ENCODE results near the gene MLNR.

Gene MLNR, protein sequence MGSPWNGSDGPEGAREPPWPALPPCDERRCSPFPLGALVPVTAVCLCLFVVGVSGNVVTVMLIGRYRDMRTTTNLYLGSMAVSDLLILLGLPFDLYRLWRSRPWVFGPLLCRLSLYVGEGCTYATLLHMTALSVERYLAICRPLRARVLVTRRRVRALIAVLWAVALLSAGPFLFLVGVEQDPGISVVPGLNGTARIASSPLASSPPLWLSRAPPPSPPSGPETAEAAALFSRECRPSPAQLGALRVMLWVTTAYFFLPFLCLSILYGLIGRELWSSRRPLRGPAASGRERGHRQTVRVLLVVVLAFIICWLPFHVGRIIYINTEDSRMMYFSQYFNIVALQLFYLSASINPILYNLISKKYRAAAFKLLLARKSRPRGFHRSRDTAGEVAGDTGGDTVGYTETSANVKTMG
- total RNA-seq, result 0 to 0.44 (median 0.06) reads per million in 17 experiments

DNA sequence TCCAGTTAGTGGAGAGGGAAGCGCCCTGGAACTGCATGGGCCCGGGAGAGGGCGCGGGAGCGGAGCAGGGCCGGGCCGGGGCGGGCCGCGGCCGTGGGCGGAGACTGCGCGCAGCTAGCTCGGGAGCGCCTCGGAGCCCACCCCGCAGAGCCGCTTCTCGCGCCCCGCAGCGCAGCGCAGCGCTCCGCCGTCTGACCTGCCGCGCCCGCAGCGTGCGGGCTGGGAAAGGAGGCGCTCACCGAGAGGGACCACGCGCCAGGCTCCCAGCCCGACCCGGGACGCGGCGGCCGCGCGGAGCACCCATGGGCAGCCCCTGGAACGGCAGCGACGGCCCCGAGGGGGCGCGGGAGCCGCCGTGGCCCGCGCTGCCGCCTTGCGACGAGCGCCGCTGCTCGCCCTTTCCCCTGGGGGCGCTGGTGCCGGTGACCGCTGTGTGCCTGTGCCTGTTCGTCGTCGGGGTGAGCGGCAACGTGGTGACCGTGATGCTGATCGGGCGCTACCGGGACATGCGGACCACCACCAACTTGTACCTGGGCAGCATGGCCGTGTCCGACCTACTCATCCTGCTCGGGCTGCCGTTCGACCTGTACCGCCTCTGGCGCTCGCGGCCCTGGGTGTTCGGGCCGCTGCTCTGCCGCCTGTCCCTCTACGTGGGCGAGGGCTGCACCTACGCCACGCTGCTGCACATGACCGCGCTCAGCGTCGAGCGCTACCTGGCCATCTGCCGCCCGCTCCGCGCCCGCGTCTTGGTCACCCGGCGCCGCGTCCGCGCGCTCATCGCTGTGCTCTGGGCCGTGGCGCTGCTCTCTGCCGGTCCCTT is at the start of gene MLNR:
Gene MLNR, plus strand, starts transcription at position 303 of the 820 bp plus-strand sequence. Its CDS starts 0 bp downstream, at position 303.
- peak; percentile 14 to 72 (median 50) for DNase-seq

DNA sequence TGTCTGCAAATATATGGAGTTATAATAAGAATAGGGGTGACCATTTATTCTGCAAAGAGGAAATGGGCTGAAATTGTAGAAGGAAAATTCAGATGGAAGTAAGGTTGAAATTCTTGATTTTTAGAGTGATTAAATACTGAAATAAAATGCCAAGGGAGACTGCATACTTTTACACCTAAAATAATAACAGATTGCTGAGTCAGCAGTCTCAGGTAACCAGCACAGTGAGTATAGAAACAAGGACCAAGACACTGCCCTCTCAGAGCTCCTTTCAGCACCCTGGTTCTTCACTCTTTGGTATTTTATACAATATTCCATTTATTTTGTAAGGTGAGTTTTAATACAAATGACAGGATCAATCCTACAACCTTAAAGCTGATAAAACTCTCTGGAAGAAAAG is 48.8 kb upstream of the MLNR start:
- no peak for DNase-seq

DNA sequence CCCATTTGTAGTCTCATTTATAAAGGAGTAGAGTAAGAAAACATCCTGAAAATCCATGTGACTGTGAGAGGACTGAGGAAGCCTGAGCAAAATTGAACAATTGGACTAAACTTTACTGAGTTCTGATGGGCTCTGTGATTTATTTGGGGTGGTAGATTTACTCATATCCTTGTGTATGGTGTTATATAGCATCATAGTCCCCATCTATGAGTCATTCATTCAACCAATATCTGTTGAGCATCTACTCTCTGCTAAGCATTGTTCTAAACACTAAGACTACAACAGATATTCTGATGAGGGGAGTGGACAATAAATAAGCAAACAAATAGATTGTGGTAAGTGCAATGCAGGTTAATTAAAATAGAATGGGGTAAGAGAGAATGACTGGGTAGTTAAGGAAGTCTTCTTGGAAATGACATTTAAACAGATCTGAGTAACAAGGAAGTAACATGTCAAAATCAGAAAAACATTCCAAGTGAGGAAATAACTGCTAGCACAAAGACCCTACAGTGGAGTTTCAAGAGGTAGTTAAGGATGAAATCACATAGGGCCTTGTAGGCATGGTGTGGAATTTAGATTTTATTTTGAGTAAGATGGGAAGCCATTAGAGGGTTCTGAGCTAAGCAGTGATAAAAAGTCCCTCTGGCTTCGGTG is 36.3 kb upstream of the MLNR start:
- peak in 2 of 4 experiments; percentile 45 to 47 for DNase-seq

DNA sequence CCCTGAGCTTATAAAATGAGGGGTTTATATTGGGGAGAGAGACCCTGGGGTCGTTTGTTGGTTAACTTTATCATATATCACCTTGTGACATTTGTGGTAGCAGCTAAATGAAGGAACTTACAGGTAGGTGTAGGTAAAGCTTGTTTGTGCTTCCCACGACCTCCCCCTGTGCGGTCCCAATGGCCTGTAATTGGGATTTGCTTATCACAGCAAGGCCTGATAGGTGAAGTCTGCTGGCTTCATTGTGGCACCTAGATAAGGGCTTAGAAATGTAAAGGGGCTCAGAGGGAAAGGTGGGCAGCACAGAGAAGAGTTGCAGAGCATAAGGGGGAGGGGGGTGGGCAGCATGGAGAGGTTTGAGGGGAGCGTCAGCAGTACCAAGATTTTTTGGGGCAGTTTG is 35.5 kb upstream of the MLNR start:
- DNase-seq, result no peak

DNA sequence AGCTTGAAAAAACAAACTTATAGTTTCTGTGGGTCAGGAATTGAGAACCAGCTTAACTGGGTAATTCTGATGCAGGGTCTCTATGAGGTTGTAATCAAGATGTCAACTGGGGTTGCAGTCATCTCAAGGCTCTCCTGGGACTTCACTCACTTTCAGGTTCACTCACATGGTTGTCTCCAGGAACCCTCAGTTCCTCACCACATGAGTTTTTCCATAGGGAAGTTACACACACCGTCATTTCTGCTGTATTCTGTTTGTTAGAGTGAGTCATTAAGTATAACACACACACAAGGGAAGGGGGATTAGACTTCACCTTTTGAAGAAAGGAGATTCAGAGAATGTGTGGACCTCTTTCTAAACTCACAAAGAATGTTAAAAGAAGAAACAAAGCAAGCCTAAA is 34.9 kb upstream of the MLNR start:
- DNase-seq, result peak; percentile 39 to 75 (median 53)

DNA sequence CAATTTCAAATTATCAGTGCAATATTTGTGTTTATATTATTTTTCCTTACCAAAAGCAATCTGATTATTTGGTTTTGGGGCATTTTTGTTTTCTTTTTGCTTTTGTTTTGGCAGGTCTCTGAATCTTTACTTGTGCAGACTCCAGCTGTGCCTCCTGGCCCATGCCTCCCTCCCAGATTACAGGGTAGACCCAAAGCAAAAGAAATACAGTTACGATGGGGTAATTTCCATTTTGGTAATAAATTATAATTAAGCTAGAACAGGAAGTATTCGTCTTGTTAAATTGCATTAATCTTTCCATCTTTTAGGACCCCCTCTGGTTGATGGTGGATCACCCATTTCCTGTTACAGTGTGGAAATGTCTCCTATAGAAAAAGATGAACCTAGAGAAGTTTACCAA is 29.2 kb upstream of the MLNR start:
- DNase-seq, result no peak

DNA sequence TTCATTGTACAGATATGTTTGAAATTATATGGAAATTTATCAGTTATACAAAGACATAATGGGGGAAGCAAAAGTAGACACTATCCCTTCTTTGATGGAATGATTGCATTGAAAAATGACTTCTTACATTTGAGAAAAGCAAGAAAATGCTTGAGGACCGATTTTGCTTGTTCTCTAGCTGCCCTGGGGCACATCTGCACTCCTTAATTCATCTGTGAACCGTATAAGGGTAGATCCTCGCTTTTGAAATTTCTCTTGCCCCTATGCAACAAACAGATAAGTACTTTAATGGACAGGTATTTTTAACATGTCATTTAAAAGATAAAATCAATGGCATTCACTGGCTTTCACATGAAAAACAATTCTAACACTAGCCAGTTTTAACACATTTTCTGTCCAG is 13.5 kb upstream of the MLNR start:
- DNase-seq, result no peak

DNA sequence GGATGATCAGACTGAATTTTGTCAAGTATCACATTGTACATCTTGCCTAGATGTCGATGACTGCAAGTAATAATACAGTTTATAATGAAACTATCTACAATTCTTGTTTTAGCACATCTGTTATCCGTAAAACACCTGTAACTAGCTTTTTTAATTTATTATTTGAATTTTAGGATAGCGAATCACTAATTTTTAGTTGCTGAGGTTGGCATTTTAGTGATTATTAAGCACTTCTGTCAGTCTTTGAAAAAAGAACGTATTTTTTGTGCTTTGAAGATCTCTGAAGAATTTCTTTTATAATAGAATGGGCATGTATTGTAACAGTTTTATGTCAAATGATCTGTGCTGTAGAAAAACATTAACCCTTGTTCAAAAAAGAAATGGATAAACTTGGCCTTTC is 11.5 kb upstream of the MLNR start:
- DNase-seq, result no peak

DNA sequence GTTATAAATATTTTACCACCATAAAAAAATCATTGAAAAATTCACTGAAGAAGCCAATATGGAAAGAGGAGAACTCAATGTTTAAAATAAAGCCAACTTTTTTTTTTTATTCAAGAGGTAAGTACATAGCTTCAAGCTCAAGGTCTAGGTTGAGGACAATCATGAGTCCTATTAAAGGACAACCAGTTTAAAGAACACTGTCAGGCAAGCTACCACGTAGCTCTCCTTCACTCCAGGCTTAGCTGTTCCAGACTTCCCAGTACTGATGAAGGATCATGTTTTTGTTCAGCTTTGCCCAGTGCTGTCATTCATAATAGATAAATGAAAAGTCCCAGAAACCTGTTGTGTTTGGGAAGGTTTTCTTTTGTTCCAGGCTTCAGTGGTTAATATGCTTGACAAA is 10.0 kb upstream of the MLNR start:
- no peak for DNase-seq

DNA sequence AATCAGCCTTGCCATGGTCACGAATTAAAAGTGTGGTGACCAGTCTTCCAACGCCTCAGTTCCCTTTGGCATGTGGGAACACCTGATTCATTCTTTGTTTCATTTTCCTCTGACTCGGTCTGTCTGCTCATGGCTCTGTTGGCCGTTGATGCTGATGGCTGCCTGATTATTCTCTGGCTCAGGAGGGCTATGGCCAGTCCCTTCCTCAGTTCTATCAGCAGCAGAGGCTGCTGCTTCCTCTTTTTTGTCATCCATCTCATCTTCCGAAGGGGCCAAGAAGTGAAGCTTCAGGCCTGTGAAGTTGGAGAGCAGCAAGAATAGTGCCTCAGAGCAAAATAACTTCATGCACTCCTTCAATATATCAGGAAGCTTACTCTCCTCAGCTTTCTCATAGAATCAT is 9.5 kb upstream of the MLNR start:
- no peak for DNase-seq

DNA sequence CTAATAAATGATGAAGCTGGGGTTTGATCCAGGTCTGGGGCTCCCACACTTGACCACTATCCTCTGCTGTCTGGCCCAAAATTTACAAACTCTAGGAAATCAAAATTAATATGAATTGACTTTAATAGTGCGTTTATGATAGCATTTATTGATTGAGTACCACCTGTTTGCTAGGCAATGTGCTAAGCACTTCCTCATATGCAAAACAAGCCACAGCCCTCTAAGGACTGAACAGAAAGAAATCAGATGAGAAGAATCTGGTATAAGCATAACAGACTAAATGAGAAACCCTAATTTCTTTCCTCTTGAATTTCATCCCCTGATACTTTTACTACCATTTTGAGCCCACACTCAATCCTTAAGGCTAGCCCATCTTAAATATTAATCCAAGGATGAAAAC is 6.6 kb upstream of the MLNR start:
- DNase-seq, result no peak

DNA sequence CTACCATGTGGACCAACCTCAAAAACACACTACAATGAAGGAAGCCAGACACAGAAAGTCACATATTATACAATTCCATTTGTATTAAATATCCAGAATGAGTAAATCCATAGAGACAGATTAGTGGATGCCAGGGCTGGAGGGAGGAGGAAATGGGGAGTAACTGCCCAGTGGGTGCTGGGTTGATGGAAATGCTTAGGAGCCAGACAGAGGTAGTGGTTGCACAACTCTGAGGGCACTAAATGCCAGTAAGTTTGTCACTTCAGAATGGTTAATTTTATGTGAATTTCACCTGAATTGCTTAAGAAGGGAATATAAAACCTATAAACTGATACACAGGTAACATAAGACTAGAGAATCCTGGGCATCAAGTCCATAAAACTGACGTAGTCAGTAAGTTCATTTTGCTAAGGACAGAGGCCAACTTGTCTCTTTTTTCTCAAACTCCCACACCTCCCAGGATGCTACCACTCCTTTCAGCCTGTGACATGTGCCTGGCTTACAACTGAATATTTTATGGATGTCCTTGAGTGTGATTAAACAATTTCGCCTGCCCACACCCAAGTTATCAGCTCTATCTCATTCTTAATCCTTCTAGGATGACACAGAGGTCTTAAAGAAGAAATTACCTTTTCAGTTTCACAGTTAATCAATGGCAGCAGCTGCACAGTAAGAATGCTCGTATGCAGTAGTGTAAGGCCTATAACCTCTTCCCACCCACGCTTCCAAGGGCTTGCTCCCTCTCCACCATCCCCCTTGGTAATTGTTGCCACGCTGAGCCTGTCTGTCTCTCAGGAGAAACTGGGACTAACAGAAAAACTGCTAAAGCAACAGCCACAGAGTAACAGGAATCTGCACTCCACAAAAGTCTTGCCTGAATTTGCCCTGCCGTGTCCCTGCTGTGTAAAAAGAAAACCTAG is 5.9 kb upstream of the MLNR start:
- DNase-seq, result no peak

DNA sequence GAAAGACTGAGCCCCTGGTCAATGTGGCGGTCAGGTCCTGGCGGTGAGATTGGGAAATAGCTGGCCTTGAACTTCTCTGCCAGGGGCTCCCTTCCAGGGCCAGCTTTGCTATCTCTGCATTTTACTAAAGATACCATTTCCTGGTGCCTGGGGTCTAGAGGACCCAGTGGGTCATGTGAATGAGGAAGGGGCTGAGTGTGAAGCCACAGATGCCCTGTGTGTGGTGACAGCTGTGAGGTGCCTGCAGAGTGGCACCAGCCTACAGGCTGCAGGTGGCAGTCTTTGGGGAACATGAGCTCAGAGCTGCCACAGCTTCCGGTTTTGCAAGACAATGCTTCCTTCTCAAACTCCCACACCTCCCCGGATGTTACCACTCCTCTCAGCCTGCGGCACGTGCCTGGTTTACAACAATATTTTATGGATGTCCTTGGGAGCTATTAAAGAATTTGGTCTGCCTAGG is 5.2 kb upstream of the MLNR start:
- peak; percentile 82 to 88 (median 86) for DNase-seq

DNA sequence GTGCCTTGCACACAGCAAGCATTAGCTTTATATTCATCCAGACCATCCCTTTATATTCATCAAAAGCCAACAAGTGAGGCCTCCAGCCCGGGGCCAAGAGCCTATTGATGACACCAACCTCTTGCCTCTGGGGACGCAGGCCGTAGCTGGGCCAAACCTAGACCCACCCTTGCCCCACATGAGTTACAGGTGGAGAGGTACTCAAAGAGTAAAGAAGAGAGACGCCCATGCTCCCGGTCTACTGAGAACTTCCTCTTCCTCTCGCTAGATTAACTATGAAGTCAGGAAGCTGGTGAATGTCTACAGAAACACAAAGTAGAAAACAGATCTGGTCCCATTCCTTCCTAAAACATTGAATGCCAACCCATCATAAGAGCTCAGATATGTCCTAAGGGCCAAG is 3.8 kb upstream of the MLNR start:
- peak in 3 of 4 experiments; percentile 20 to 45 (median 30) for DNase-seq

DNA sequence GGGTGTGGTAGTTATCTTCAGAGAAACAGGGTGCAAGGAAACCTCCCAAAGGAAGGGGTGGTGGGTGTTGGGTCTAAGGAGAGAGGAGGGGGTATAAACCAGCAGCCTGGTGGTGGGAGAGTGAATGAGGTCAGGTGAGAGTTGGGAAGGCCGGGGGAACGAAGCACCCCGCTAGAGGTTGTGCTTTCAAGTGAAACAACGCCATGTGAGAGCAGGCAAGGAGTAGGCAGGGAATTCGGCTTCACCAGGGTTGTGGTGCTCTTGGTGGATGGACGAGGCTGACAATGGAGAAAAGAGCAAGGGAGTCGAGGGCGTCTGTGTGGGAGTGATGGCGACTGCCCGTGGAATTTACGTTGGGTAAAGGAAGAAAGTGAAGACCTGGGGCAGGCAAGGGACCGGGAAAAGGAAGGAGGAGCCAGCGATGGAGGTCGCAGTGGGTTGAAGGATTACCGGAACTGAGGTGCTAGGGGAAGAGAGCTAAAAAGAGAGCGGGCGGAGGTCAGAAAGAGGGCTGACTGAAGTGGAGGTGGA is 2.1 kb upstream of the MLNR start:
- DNase-seq, result no peak

DNA sequence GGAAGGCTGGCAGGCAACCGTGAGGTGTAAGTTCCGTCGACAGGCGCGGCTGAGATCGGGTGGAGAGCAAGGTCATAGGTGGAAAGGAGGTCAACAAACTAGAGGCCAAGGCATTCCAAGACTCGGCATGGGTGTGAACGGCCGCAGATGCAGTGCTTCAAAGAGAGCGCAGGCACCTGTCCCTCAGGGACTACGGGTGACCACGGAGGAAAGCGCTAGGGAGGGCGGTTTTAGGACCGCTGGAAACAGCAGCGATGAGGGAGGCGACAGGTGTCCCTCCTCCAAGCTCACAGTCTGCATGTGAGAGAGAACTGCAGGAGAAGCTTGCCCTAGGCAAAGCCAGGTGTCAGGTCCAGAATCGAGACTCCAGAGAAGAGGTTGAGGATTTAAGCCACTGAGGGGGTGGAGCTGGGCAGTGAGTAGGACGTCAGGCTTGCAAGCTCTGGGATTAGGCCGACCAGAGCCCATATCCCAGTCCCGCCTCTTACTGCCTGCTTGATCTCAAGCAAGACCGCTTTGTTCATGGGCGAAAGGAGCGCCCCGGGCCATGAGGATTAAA is 1.6 kb upstream of the MLNR start:
- no peak for DNase-seq

DNA sequence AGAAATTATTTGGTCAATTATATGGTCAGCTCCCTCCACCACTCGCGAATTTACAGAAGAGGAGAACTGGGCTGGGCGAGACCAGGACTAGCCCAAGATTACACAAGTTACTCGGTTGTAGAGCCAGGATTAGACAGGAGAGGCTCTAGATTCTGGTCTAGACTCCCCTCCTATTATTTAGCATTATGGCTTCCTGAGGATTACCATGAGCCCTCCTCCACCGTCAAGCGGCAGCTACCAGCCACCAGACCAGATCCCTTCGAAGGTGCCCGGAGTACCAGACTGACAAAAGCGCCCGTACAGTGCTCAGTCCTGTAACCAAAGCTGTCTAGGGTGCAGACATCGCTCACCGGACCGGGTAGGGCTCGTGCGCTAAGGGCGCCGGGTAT is 497 bp upstream of the MLNR start:
- DNase-seq, result no peak

DNA sequence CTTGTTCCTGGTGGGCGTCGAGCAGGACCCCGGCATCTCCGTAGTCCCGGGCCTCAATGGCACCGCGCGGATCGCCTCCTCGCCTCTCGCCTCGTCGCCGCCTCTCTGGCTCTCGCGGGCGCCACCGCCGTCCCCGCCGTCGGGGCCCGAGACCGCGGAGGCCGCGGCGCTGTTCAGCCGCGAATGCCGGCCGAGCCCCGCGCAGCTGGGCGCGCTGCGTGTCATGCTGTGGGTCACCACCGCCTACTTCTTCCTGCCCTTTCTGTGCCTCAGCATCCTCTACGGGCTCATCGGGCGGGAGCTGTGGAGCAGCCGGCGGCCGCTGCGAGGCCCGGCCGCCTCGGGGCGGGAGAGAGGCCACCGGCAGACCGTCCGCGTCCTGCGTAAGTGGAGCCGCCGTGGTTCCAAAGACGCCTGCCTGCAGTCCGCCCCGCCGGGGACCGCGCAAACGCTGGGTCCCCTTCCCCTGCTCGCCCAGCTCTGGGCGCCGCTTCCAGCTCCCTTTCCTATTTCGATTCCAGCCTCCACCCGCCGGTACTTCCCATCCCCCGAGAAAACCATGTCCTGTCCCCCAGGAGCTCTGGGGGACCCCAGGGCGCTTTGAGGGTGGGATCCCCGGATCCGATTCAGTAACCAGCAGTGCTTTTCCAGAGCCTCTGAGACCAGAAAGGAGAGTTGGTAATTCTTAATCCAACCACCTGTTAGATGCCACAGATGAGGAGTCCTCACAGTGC is 885 bp downstream of the MLNR start:
- peak; percentile 44 to 74 (median 72) for DNase-seq

DNA sequence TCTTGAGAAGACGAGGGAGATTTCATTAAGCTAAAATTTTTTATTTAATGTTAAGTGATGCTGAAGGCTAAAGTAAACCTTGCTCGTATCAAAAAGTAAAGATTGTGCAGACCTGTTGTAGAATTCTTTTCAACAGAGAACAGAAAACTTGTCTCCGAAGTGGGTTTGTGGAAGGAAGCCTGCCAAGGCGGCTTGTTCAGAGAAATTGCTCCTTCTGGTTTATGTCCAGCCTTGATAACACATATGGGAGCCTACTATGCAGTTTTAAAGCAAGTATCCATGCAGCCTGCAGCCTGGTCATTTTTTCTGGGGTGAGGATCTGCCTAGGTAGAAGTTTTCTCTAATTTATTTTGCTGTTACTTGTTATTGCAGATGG is 1.4 kb downstream of the MLNR start:
- no peak for DNase-seq

DNA sequence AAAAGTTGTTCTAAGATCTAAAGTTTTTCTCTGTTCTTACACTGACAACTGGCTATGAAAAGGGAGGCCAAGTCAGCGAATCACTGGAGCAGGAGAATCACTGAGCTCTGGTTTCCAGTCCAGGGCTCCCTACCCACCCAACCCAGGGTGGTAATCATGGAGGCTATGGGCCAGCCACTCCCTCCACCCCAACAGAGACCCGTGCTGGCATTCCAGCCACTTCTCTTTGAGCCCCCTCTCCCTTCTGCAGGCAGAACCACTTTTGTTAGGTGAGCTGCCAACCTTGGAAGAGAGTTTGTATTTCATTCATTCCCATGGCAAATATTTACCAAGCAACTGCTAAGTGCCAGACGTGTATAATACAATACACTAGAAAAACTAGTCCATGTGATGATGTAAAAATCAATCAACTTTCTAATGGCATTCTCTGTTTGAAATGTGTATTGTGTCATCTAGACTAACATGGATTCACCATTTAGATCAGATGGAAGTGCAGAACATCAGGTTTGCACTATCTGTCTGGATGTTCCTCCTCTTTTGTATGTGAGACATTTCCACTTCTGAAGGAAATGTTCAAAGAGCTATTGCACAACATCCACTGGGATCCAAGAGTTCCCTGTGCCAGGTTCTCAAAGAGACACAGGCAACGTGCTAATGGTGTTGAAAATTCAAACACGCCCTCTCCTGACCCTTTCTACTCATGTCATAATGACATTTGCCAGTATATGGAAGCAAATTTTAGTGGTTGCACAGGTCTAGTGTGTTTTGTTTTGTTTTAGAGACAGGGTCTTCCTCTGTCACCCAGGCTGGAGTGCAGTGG is 5.3 kb downstream of the MLNR start:
- DNase-seq, result peak in 2 of 4 experiments; percentile 66 to 85

Data from suppressor macrophage (primary cell).